Measurements from ENCODE around the gene TGFBRAP1. TPM values are rescaled to one million over a fixed set of nuclear protein-coding genes. Genes with fewer than 3 reads are reported as not detected.

The TGFBRAP1 gene
- total and polyA plus RNA-seq, 9 of the 15 experiments (the other 6 are each of a cell fraction or from before 2014, with no cell fraction given), result 3.7 to 18.0 (median 11.0) TPM

- Histone ChIP-seq H3K4me2 (ENCODE audit: insufficient read depth, low read length) (no peak overlapping the region), H3K27ac (ENCODE audit: extremely low read depth, low read depth, low read length) (no peak overlapping the region), H3K4me3 (no peak overlapping the region), H3K79me2 (ENCODE audit: control insufficient read depth, insufficient read depth, low read length) (no peaks in the 10 kb centered on the region), H3K4me1 (replicated peaks in 1 of 2; ENCODE audit: control insufficient read depth in 2 of 2, insufficient read depth in 2 of 2, low read length in 2 of 2) (0 out of 5 replicates have a peak, but pooled peaks cover 0 to 3% of the 10 kb centered on the region in 2 experiments), H2AFZ (ENCODE audit: low read depth, low read length) (no peak overlapping the region), H3K27me3 (ENCODE audit: control insufficient read depth in 2 of 2, insufficient read depth in 2 of 2, low read length in 2 of 2) (no peaks in the 10 kb centered on the region), H3K9me3 (replicated peaks; ENCODE audit: control insufficient read depth, insufficient read depth, low read depth, low read length) (no peaks in the 10 kb centered on the region), H3K36me3 (ENCODE audit: control insufficient read depth, insufficient read depth, low read length) (peaks cover 66% of the 10 kb centered on the region), H4K20me1 (replicated peaks; ENCODE audit: control insufficient read depth, insufficient read depth, low read length) (peaks cover 3% of the 10 kb centered on the region), H3K9ac (ENCODE audit: insufficient read depth in 1 of 2, low read depth in 2 of 2, low read length in 2 of 2) (no peak overlapping the region), H3K9me1 (ENCODE audit: control insufficient read depth, insufficient read depth, low read length) (peaks cover 3% of the 10 kb centered on the region)
- WGBS (ENCODE audit: insufficient coverage, low coverage, missing lambda C conversion rate), result 95% methylated on average over 2 of the region's 2 CpGs
- DNase-seq (ENCODE audit: extremely low read depth in 1 of 4, low spot score in 3 of 4) (no peak), ATAC-seq (no peak), FAIRE-seq (no peak)
- in situ Hi-C loops (cut with MboI) (loop anchor here (5.0 kb wide), 1 partner anchor 175 kb away; no protein-coding TSS in a partner anchor), intact Hi-C loops (cut with micrococcal nuclease) (no loop called here)
- BruUV-seq (replicated peaks), result no TSS peak
- POLR2A ChIA-PET, result no interaction called here
- CTCF ChIA-PET (ENCODE audit: low intra/inter-chr PET ratio), result no interaction called here
- TF ChIP-seq HDAC2 (IDR thresholded peaks at IDR 0.05), result no peak
Observed at GRCh38 chr2:105291981-105292380, 37.6 kb downstream of the TGFBRAP1 start.

DNA sequence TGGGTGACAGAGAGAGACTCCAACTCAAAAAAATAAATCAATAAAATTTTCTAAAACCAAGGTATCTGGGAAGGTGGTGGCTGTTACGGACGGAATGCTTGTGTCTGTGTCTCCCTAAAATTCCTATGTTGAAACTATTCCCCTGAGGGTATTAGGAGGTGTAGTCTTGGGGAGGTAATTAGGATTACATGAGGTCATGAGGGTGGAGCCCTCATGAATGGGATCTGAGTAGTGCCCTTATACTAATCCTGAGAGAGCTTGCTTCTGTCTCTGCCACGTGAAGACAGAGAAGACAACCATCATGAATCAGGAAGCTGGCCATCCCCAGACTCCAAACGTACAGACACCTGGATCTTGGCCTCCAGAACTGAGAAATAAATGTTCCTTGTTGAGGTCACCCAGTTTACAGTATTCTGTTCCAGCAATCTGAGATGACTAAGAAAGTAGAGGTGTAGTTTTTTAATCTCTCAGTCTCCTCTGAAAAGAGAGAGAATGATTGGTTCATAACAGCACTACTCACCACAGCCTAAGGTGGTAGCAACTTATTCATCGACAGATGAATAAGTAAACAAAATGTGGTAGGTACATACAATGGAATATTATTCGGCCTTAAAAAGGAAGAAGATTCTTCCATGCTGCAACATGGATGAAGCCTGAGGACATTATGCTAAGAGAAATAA lies 38.4 kb downstream of the TGFBRAP1 start:
- in situ Hi-C loops (cut with MboI), result loop anchor here (5.0 kb wide), 1 partner anchor 174 kb away; no protein-coding TSS in a partner anchor
- CTCF ChIA-PET (ENCODE audit: low intra/inter-chr PET ratio), result no interaction called here
- no peak overlapping the region for H2AFZ ChIP-seq (ENCODE audit: low read depth, low read length)
- FAIRE-seq (no peak), ATAC-seq (no peak), DNase-seq (ENCODE audit: extremely low read depth in 1 of 4, low spot score in 3 of 4) (no peak)
- peaks cover 3% of the 10 kb centered on the region for H4K20me1 ChIP-seq (replicated peaks; ENCODE audit: control insufficient read depth, insufficient read depth, low read length)
- TF ChIP-seq KAT7 (CRISPR knock-in tag; IDR thresholded peaks at IDR 0.05; ENCODE audit: borderline replicate concordance) (no peak), STAG1 (CRISPR knock-in tag; IDR thresholded peaks at IDR 0.05; ENCODE audit: borderline replicate concordance) (no peak), ZNF696 (CRISPR knock-in tag; conservative IDR thresholded peaks at IDR 0.05) (no peak), EP300 (IDR thresholded peaks at IDR 0.05; ENCODE audit: low read length) (no peak), ZNF77 (CRISPR knock-in tag; IDR thresholded peaks at IDR 0.05) (no peak), SOX6 (IDR thresholded peaks at IDR 0.05) (no peak), MCM7 (IDR thresholded peaks at IDR 0.05) (no peak)
- TF ChIP-seq, protein P1, sequence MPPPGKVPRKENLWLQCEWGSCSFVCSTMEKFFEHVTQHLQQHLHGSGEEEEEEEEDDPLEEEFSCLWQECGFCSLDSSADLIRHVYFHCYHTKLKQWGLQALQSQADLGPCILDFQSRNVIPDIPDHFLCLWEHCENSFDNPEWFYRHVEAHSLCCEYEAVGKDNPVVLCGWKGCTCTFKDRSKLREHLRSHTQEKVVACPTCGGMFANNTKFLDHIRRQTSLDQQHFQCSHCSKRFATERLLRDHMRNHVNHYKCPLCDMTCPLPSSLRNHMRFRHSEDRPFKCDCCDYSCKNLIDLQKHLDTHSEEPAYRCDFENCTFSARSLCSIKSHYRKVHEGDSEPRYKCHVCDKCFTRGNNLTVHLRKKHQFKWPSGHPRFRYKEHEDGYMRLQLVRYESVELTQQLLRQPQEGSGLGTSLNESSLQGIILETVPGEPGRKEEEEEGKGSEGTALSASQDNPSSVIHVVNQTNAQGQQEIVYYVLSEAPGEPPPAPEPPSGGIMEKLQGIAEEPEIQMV (tag; conservative IDR thresholded peaks at IDR 0.05; ENCODE audit: low read depth), result no peak
- 85% methylated on average over 6 of the region's 6 CpGs for WGBS (ENCODE audit: insufficient coverage, low coverage, missing lambda C conversion rate)
- POLR2A ChIA-PET, result no interaction called here
- intact Hi-C loops (cut with micrococcal nuclease), result no loop called here
- no peak overlapping the region for H3K9ac ChIP-seq (ENCODE audit: insufficient read depth in 1 of 2, low read depth in 2 of 2, low read length in 2 of 2)
- no peaks in the 10 kb centered on the region for H3K27me3 ChIP-seq (ENCODE audit: control insufficient read depth in 2 of 2, insufficient read depth in 2 of 2, low read length in 2 of 2)
- no peaks in the 10 kb centered on the region for H3K9me3 ChIP-seq (replicated peaks; ENCODE audit: control insufficient read depth, insufficient read depth, low read depth, low read length)
- H3K9me1 ChIP-seq (ENCODE audit: control insufficient read depth, insufficient read depth, low read length), result peaks cover 3% of the 10 kb centered on the region
- no TSS peak for BruUV-seq (replicated peaks)
- H3K4me1 ChIP-seq (replicated peaks in 1 of 2; ENCODE audit: control insufficient read depth in 2 of 2, insufficient read depth in 2 of 2, low read length in 2 of 2), result 0 out of 5 replicates have a peak, but pooled peaks cover 0 to 3% of the 10 kb centered on the region in 2 experiments
- no peak overlapping the region for H3K4me3 ChIP-seq
- H3K79me2 ChIP-seq (ENCODE audit: control insufficient read depth, insufficient read depth, low read length), result no peaks in the 10 kb centered on the region
- no peak overlapping the region for H3K27ac ChIP-seq (ENCODE audit: extremely low read depth, low read depth, low read length)
- peaks cover 69% of the 10 kb centered on the region for H3K36me3 ChIP-seq (ENCODE audit: control insufficient read depth, insufficient read depth, low read length)
- no peak overlapping the region for H3K4me2 ChIP-seq (ENCODE audit: insufficient read depth, low read length)
